H1 (cell line): ENCODE measurements around the gene CLEC1B. TPM values are rescaled to one million over a fixed set of nuclear protein-coding genes. Genes with fewer than 3 reads are reported as not detected.

ENCODE experiments used
- CTCF ChIA-PET: fragments of 300-600 bp; sonication (Branson Sonifier 250); formaldehyde crosslinking; loops from one replicate; lab custom pipeline; 2021; ENCODE audit not compliant: partially characterized antibody; lab: Charles Lee
- POLR2A ChIA-PET: fragments of 300-600 bp; sonication (Branson Sonifier 250); formaldehyde crosslinking; loops from one replicate; lab custom pipeline; 2021; ENCODE audit warnings: inconsistent platforms; ENCODE audit not compliant: partially characterized antibody; lab: Charles Lee
- DNase-seq, 2 experiments: peaks; one replicate each; pipeline versions ENCODE4 v3.0.0 to v3.0.0-alpha.2; 2010 to 2022; ENCODE audit warnings: low spot score in 2 of 2, low read depth in 1 of 2, mixed read lengths in 1 of 2
- FAIRE-seq: peaks from 2 replicates; lab custom pipeline; 2011; peaks lifted over from hg19 to GRCh38; lab: Jason Lieb, UNC
- H2AFZ ChIP-seq: 2 replicates; pipeline ENCODE4 v1.8.1; 2012; ENCODE audit warnings: low read length, inconsistent platforms
- H2AK5ac ChIP-seq: 2 replicates; pipeline ENCODE4 v1.6.1; 2013; ENCODE audit warnings: low read depth, low read length
- H2BK120ac ChIP-seq: replicated peaks from 2 replicates; pipeline ENCODE3; 2013; ENCODE audit warnings: low read depth, low read length, inconsistent platforms
- H2BK12ac ChIP-seq: 2 replicates; pipeline ENCODE4 v1.6.1; 2013; ENCODE audit warnings: low read depth, low read length
- H2BK15ac ChIP-seq: 2 replicates; pipeline ENCODE4 v1.6.1; 2013; ENCODE audit warnings: low read length
- H2BK20ac ChIP-seq: 2 replicates; pipeline ENCODE4 v1.6.1; 2013; ENCODE audit warnings: low read length
- H2BK5ac ChIP-seq: 2 replicates; pipeline ENCODE4 v1.6.1; 2013; ENCODE audit warnings: low read depth, low read length
- H3K14ac ChIP-seq: 2 replicates; pipeline ENCODE4 v1.6.1; 2013; ENCODE audit warnings: inconsistent platforms; ENCODE audit not compliant: insufficient read length
- H3K18ac ChIP-seq: 2 replicates; pipeline ENCODE4 v1.6.1; 2013; ENCODE audit warnings: low read length; ENCODE audit errors: extremely low read depth
- H3K23ac ChIP-seq: 2 replicates; pipeline ENCODE4 v1.6.1; 2013; ENCODE audit warnings: inconsistent platforms; ENCODE audit not compliant: insufficient read length
- H3K23me2 ChIP-seq: 2 replicates; pipeline ENCODE4 v1.6.1; 2013; ENCODE audit warnings: low read depth, low read length
- H3K27ac ChIP-seq: 2 replicates; pipeline ENCODE4 v1.6.1; 2011; ENCODE audit warnings: low read depth, low read length, inconsistent platforms
- H3K27me3 ChIP-seq, 4 experiments: replicated peaks in 1 of 4; 1 replicate in 1 of 4; 2 replicates in 3 of 4; pipeline versions ENCODE4 v1.6.1 to v1.8.1; 2011 to 2013; ENCODE audit warnings: low read length in 3 of 4, mild to moderate bottlenecking in 3 of 4, inconsistent platforms in 2 of 4, mixed read lengths in 2 of 4, moderate library complexity in 1 of 4; ENCODE audit not compliant: control insufficient read depth in 3 of 4, insufficient read depth in 3 of 4; ENCODE audit errors: extremely low read depth in 1 of 4
- H3K36me3 ChIP-seq, 4 experiments: 2 replicates each; pipeline versions ENCODE4 v1.6.1 to v1.8.1; 2011 to 2013; ENCODE audit warnings: mild to moderate bottlenecking in 4 of 4, low read length in 3 of 4, moderate library complexity in 2 of 4, control low read depth in 1 of 4, inconsistent platforms in 1 of 4; ENCODE audit not compliant: insufficient read depth in 4 of 4, control insufficient read depth in 2 of 4
- H3K4ac ChIP-seq: replicated peaks from 2 replicates; pipeline ENCODE3; 2013; ENCODE audit warnings: low read length, low read depth, mixed read lengths, inconsistent platforms; ENCODE audit not compliant: insufficient read length
- H3K4me1 ChIP-seq, 4 experiments: replicated peaks in 1 of 4; 1 replicate in 1 of 4; 2 replicates in 3 of 4; pipeline versions ENCODE4 v1.6.1 to v1.8.1; 2011 to 2013; ENCODE audit warnings: low read length in 3 of 4, inconsistent platforms in 2 of 4, mixed read lengths in 1 of 4; ENCODE audit not compliant: insufficient read depth in 4 of 4, control insufficient read depth in 3 of 4
- H3K4me2 ChIP-seq, 2 experiments: 2 replicates each; pipeline versions ENCODE4 v1.6.1 to v1.8.1; 2011 to 2013; ENCODE audit warnings: low read depth in 2 of 2, low read length in 2 of 2, control low read depth in 1 of 2, inconsistent platforms in 1 of 2, mild to moderate bottlenecking in 1 of 2; ENCODE audit not compliant: insufficient read depth in 1 of 2
- H3K4me3 ChIP-seq, 4 experiments: fragments of 200-600, 300-600 bp in 1 of 4; sonication (generic), shearing (Covaris generic), sonication (Bioruptor Twin) in 1 of 4; 2 replicates each; pipeline versions ENCODE4 v1.5.1 to v1.8.1; 2011 to 2016; ENCODE audit warnings: low read length in 4 of 4, low read depth in 3 of 4, control low read depth in 2 of 4, inconsistent platforms in 2 of 4, mild to moderate bottlenecking in 2 of 4, mixed read lengths in 1 of 4, moderate library complexity in 1 of 4; ENCODE audit not compliant: insufficient read depth in 2 of 4; ENCODE audit errors: extremely low read depth in 1 of 4
- H3K56ac ChIP-seq: replicated peaks from 2 replicates; pipeline ENCODE3; 2013; ENCODE audit warnings: low read depth, mild to moderate bottlenecking, mixed read lengths, low read length, inconsistent platforms; ENCODE audit not compliant: insufficient read length
- H3K79me1 ChIP-seq: 2 replicates; pipeline ENCODE4 v1.6.1; 2013; ENCODE audit warnings: low read depth, low read length, control low read depth
- H3K79me2 ChIP-seq, 2 experiments: 2 replicates each; pipeline versions ENCODE4 v1.6.1 to v1.8.1; 2012 to 2013; ENCODE audit warnings: low read length in 2 of 2, mild to moderate bottlenecking in 2 of 2, inconsistent platforms in 1 of 2; ENCODE audit not compliant: insufficient read depth in 2 of 2, control insufficient read depth in 1 of 2
- H3K9ac ChIP-seq, 4 experiments: replicated peaks in 1 of 4; 1 replicate in 1 of 4; 2 replicates in 3 of 4; pipeline versions ENCODE4 v1.6.1 to v1.8.1; 2011 to 2013; ENCODE audit warnings: low read depth in 3 of 4, low read length in 3 of 4, control low read depth in 2 of 4, mild to moderate bottlenecking in 2 of 4, moderate library complexity in 2 of 4, inconsistent platforms in 1 of 4; ENCODE audit errors: extremely low read depth in 1 of 4
- H3K9me3 ChIP-seq, 2 experiments: 2 replicates each; pipeline versions ENCODE4 v1.6.1 to v1.8.1; 2012 to 2013; ENCODE audit warnings: mild to moderate bottlenecking in 2 of 2, moderate library complexity in 2 of 2, control low read depth in 1 of 2, inconsistent platforms in 1 of 2, low read depth in 1 of 2, low read length in 1 of 2, mixed read lengths in 1 of 2; ENCODE audit not compliant: insufficient read depth in 2 of 2
- H4K20me1 ChIP-seq, 2 experiments: replicated peaks in 1 of 2; 2 replicates each; pipeline versions ENCODE3 to v1.8.1; 2011 to 2013; ENCODE audit warnings: inconsistent platforms in 2 of 2, low read length in 2 of 2, mild to moderate bottlenecking in 1 of 2; ENCODE audit not compliant: insufficient read depth in 2 of 2, control insufficient read depth in 1 of 2
- H4K5ac ChIP-seq: 2 replicates; pipeline ENCODE4 v1.6.1; 2013; ENCODE audit warnings: low read length, low read depth, mixed read lengths, inconsistent platforms; ENCODE audit not compliant: insufficient read length
- H4K8ac ChIP-seq: 2 replicates; pipeline ENCODE4 v1.8.0; 2013; ENCODE audit warnings: mild to moderate bottlenecking, moderate library complexity, low read length, inconsistent platforms; ENCODE audit not compliant: insufficient read depth; ENCODE audit errors: extremely low read depth
- H4K91ac ChIP-seq: replicated peaks from 2 replicates; pipeline ENCODE3; 2013; ENCODE audit warnings: low read length, mixed read lengths, inconsistent platforms; ENCODE audit not compliant: insufficient read length
- BCL11A ChIP-seq, 2 experiments: IDR thresholded peaks; one replicate each; pipeline ENCODE4 v1.6.1; 2011; ENCODE audit warnings: low read depth in 2 of 2, low read length in 2 of 2, mild to moderate bottlenecking in 2 of 2
- BRCA1 ChIP-seq: IDR thresholded peaks from 2 replicates; pipeline ENCODE4 v1.6.1; 2012; ENCODE audit warnings: low read depth, low read length, improper control_type of control experiment
- CTCF ChIP-seq, 3 experiments: IDR thresholded peaks; 1 replicate in 2 of 3; 2 replicates in 1 of 3; pipeline versions ENCODE4 v1.5.1 to v1.6.1; 2011; ENCODE audit warnings: low read length in 3 of 3, mild to moderate bottlenecking in 3 of 3, inconsistent platforms in 2 of 3, low read depth in 1 of 3, moderate library complexity in 1 of 3; ENCODE audit not compliant: insufficient read depth in 1 of 3; ENCODE audit errors: control extremely low read depth in 1 of 3
- EP300 ChIP-seq, 2 experiments: IDR thresholded peaks; 1 replicate in 1 of 2; 2 replicates in 1 of 2; pipeline ENCODE4 v1.6.1; 2011 to 2012; ENCODE audit warnings: low read depth in 2 of 2, low read length in 2 of 2, mild to moderate bottlenecking in 2 of 2, borderline replicate concordance in 1 of 2, inconsistent platforms in 1 of 2, moderate library complexity in 1 of 2
- EZH2 ChIP-seq: fragments of 200-600 bp; sonication (generic); IDR thresholded peaks from 2 replicates; pipeline ENCODE4 v1.7.1; 2012; ENCODE audit warnings: low read depth, mild to moderate bottlenecking, moderate library complexity, low read length, inconsistent platforms; ENCODE audit not compliant: severe bottlenecking
- GTF2F1 ChIP-seq: IDR thresholded peaks from 2 replicates; pipeline ENCODE4 v1.6.1; 2012; ENCODE audit warnings: low read depth, low read length, improper control_type of control experiment, borderline replicate concordance
- JUN ChIP-seq: IDR thresholded peaks from 2 replicates; pipeline ENCODE4 v1.6.1; 2011; ENCODE audit warnings: low read depth, mild to moderate bottlenecking, improper control_type of control experiment, low read length
- MAFK ChIP-seq: IDR thresholded peaks from 2 replicates; pipeline ENCODE4 v1.6.1; 2012; ENCODE audit warnings: low read depth, mild to moderate bottlenecking, improper control_type of control experiment, low read length
- SP4 ChIP-seq: IDR thresholded peaks from 2 replicates; pipeline ENCODE4 v1.6.1; 2012; ENCODE audit warnings: low read length, inconsistent platforms
- USF2 ChIP-seq: IDR thresholded peaks from 2 replicates; pipeline ENCODE4 v1.6.1; 2011; ENCODE audit warnings: low read length, improper control_type of control experiment
- WGBS, 2 experiments: shearing (Covaris generic) in 1 of 2; methylation state at CpG; one replicate each; pipeline versions ENCODE4 v1.1.6 to v1.1.7; 2013 to 2015; ENCODE audit warnings: low lambda C conversion rate in 2 of 2, mixed read lengths in 2 of 2, inconsistent platforms in 1 of 2, low coverage in 1 of 2, missing lambda C conversion rate in 1 of 2; ENCODE audit not compliant: insufficient replicate concordance in 2 of 2, insufficient coverage in 1 of 2, insufficient read length in 1 of 2; ENCODE audit errors: extremely low coverage in 1 of 2, missing lambda C conversion rate in 1 of 2; 5-methylcytosine and 5-hydroxymethylcytosine counted together
- polyA plus RNA-seq, 7 experiments: library from polyadenylated mRNA; depleted of rRNA in 3 of 7; stranded (reverse) in 5 of 7; unstranded in 2 of 7; fragments of >200 nt in 5 of 7; fragments of 200-250 nt in 2 of 7; gene quantifications; 1 replicate in 5 of 7; 2 replicates in 1 of 7; 4 replicates in 1 of 7; pipeline versions ENCODE4 v1.2.1 to v1.2.3, GENCODE V29; 2011 to 2013; ENCODE audit warnings: missing spikeins in 2 of 7, mixed read lengths in 2 of 7
- total RNA-seq: library from RNA; stranded (reverse); fragmentation: NEBNext Ultra II Directional; extraction: Animal tissue kit (Norgen Biotek cat#: 25700); gene quantifications from 2 replicates; pipeline ENCODE4 v1.2.1, GENCODE V29; 2021

The CLEC1B gene
- total and polyA plus RNA-seq, 2 of the 8 experiments (the other 6 are each of a cell fraction or from before 2014, with no cell fraction given) = not detected

- Histone ChIP-seq H3K4me1 (peaks cover 0 to 7% (median 0%) of the 10 kb centered on the region in 4 experiments; a peak in 1 of 7 replicates), H3K27ac (no peak overlapping the region), H2BK5ac (no peak overlapping the region), H3K23ac (no peak overlapping the region), H3K4me3 (no peak overlapping the region), H2BK15ac (no peak overlapping the region), H3K79me2 (no peaks in the 10 kb centered on the region), H3K23me2 (no peaks in the 10 kb centered on the region; the same call in 1 of the 2 replicates), H3K4ac (no peak overlapping the region), H2AFZ (peak overlapping the region; percentile 84), H2AK5ac (no peak overlapping the region), H4K8ac (no peak overlapping the region), H3K56ac (no peak overlapping the region), H3K27me3 (no peaks in the 10 kb centered on the region), H3K18ac (no peak overlapping the region), H3K4me2 (no peak overlapping the region), H4K5ac (no peak overlapping the region), H3K14ac (no peak overlapping the region), H2BK12ac (no peak overlapping the region), H2BK20ac (no peak overlapping the region), H3K9me3 (peaks cover 0 to 8% of the 10 kb centered on the region in 2 experiments; a peak in 2 of 4 replicates), H4K20me1 (no peaks in the 10 kb centered on the region), H3K36me3 (no peaks in the 10 kb centered on the region; a peak in 1 of 8 replicates), H3K79me1 (no peaks in the 10 kb centered on the region), H4K91ac (no peak overlapping the region), H2BK120ac (no peak overlapping the region), H3K9ac (no peak overlapping the region)
- 89% methylated on average over 4 of the region's 4 CpGs; no CpG with 5 or more reads in 1 of the 2 experiments for WGBS, 2 experiments
- DNase-seq = no peak
- ChIA-PET CTCF (interaction anchor here (0.5 kb wide), 1 partner anchor 29 kb away, joined by 3 read pairs; the partner anchor contains the start of gene CLEC1B), POLR2A (interaction anchor here (1.1 kb wide), 1 partner anchor 27 kb away, joined by 3 read pairs; no protein-coding TSS in a partner anchor)
- no peak for FAIRE-seq
- TF ChIP-seq CTCF (IDR thresholded peaks at IDR 0.05; ENCODE audit: control extremely low read depth in 1 of 3, insufficient read depth in 1 of 3, low read depth in 1 of 3, low read length in 3 of 3) (no peak), BRCA1 (no peak), BCL11A (IDR thresholded peaks at IDR 0.05; ENCODE audit: low read depth in 2 of 2, low read length in 2 of 2) (no peak), EP300 (IDR thresholded peaks at IDR 0.05; ENCODE audit: borderline replicate concordance in 1 of 2, low read depth in 2 of 2, low read length in 2 of 2) (no peak), EZH2 (no peak), USF2 (no peak), GTF2F1 (no peak), MAFK (no peak), JUN (no peak), SP4 (no peak)
Observed at GRCh38 chr12:10027721-10028120, 28.8 kb upstream of the CLEC1B start.
